NCI-H146 (cell line): Measurements from ENCODE around the gene PYDC1.
"Not testable (repeated sequence)": the region's sequence is repeated elsewhere in the genome, so short reads cannot be mapped to it uniquely, and the experiment has no call there.

Experiments
- DNase-seq: peaks from one replicate; lab custom pipeline; 2025; lab: John Stamatoyannopoulos, UW

Gene PYDC1

GRCh38 chr16:31221357-31222160 is 4.6 kb upstream of the PYDC1 start:
- DNase-seq, result no peak

- no peak for DNase-seq
Measured at GRCh38 chr16:31219154-31219741, 2.3 kb upstream of the PYDC1 start.

- DNase-seq, result no peak
Measured at GRCh38 chr16:31217136-31217530, 198 bp upstream of the PYDC1 start.

GRCh38 chr16:31215287-31216162 is 1.4 kb downstream of the PYDC1 start:
- peak; percentile 41 for DNase-seq

- DNase-seq, result no peak
Measured at GRCh38 chr16:31214708-31215286, 2.1 kb downstream of the PYDC1 start.

DNA sequence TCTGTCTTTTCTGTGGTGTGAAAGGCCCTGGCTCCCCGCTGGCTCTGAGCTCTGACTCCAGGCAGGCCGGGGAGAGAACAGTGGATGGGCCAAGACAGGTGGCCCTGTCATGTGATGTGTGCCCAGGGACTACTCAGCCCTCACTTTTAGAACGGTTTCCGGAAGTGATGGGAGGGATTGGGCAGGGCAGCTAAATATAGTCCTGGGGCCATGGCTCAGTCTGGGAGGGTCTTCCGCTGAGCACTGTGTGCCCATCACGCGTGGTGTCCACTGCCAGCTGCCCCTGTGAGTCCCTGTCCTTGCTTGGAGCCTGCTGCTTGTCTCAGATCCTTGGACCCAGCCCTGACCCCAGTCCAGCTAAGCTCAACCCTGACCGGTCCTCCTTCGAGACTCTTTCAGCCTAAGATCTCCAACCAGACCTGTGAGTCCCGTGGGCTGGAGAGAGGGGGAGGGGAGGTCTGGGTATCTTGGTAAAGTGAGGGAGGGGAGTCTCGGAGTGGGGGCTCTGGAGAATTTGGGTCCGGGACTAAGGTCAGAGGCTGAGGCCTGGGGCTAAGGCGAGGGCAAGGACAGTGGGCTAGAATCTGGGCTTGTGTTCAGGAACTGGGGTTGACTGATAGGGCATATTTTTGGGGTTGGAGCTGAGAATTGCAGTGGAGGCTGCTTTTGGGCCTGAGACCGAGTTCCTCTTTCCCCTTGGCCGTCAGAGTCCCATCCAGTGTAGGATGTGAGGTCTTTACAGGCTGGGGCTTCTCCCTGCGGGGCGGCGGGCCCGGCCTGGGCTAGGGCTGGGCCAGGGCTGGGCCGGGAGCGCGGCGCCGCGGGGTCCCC is 2.8 kb downstream of the PYDC1 start, which contains the start of gene TRIM72:
Gene TRIM72, plus strand, starts transcription at position 243 of the 831 bp plus-strand sequence. CDS start 620 bp downstream, outside the sequence.
- DNase-seq, result no peak

- DNase-seq, result no peak
Measured at GRCh38 chr16:31213342-31213741, 3.6 kb downstream of the PYDC1 start.

GRCh38 chr16:31206776-31207175 is 10.2 kb downstream of the PYDC1 start:
- DNase-seq, result no peak

GRCh38 chr16:31204871-31205666 is 11.9 kb downstream of the PYDC1 start:
- no peak for DNase-seq

DNA sequence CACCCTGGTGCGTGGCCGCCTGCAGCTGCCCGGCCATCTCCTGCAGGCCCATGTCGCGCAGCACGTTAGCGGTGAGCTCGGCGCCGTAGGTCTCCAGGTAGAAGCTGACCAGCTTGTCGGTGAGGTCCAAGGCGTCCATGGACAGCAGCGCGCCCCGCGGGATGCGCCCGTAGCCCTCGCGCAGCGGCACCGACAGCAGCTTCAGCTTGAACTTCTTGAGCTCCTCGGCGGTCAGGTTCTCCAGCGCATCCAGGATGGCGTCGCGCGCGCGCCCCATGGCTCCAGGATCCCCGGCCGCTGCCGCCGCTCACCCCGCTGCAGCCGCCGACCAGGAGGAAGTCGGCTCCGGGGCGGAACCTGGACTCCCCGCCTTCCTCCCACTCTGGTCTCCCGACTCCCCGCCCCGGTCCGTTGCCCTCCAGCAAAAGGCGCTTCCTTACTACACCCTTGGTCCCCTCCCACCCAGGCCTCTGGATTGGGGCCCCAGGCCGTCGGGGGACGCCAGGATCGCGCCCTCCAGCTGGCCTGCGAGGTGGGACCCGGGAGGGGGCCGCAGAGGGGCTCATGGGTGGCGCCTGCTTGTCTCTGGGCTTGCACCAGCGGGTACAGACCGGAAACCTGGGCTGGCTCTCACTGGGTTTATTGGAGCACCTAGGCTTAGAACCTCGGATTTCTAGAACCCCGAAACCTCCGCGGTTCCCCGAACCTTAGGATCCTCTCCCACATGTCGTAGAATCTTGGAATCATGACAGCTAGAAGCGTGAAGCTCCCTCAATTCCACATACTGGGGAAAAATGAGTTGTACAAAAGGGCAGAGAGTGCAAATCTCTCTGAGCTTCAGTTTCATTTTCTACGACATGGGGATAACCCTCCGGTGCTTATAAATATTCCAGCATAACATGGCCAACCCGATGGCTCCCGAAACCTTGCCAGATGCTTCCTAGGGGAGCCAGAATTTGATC is 14.2 kb downstream of the PYDC1 start, which contains the start of gene PYCARD:
Gene PYCARD, minus strand, starts transcription at position 347 of the 962 bp plus-strand sequence. Its CDS starts 70 bp downstream, at position 277.
- DNase-seq, result peak; percentile 59

DNA sequence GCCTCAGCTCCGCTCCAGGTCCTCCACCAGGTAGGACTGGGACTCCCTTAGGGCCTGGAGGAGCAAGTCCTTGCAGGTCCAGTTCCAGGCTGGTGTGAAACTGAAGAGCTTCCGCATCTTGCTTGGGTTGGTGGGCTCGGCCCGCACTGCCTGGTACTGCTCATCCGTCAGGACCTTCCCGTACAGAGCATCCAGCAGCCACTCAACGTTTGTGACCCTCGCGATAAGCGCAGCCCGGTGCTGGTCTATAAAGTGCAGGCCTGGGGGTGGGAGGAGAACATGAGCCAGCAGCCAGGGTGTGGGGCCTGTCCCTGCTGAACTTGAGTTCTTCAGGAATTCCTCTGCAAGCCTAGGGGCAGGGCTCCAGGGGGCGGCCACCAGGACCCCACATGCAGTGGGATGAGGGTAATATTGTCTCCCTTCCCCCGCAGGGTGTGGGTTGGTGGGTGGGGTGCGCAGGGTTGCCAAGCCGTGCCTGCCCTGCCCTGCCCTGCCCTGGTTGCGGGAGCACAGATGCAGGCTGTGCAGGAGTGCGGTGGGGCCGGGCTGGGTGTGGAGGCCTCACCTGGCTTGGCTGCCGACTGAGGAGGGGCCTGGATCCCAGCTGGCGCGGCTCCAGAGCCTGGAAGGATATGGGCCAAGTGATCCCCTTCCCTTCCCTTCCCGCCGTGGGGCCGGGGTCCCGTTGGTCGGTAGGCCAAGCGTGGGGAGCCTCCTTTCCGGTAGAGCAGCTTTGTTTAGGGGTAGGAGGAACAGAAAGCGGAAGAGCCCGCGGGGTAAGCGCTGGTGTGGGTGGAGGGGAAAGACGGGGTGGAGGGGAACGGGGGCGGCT is 15.1 kb downstream of the PYDC1 start:
- DNase-seq, result peak; percentile 48

DNA sequence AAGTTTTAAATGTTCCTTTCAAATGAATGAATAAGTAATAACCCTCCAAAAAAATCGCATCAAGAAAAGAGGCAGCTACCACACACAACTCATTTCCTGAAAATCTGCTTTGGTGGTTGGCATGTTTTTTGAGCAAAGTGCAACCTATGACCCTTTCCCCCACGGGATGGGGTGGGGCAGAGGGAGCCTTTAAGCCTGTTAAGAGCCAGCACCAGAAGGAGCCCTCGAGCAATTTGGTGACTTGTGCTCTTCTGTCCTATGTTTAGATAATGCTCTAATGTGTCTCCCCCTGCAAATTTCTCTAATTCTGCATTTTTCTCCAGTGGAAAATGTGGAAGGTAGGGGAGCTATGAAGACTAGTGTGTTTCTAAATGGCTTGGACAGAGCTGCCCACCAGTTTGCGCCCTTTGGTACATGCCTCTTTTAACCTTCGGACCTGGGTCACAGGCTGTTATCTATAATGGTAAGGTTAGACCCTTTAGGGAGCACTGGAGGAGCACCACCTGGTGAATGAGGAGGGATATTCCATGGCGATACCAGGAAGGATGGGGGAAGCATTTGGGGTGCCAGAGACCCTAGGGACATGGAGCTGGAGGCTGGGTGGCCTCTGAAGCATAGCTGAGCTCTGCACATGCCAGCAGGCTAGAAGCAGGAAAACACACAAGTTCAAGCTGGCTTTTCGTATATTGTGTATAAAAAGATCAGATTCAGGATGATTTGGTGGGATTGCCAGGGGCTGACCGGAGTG is 15.9 kb downstream of the PYDC1 start:
- DNase-seq, result no peak

DNA sequence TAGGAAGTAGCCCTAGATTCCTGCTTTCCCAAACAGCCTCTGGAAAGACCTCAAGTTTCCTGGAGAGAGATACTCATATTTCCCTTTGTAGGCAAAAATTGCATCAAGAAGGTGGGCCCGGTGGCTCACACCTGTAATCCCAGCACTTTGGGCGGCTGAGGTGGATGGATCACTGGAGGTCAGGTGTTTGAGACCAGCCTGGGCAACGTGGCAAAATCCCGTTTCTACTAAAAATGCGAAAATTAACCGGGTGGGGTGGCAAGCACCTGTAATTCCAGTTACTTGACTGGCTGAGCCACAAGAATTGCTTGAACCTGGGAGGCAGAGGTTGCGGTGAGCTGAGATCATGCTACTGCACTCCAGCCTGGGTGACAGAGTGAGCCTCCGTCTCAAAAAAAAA is 16.8 kb downstream of the PYDC1 start:
- DNase-seq, result not testable (repeated sequence)

DNA sequence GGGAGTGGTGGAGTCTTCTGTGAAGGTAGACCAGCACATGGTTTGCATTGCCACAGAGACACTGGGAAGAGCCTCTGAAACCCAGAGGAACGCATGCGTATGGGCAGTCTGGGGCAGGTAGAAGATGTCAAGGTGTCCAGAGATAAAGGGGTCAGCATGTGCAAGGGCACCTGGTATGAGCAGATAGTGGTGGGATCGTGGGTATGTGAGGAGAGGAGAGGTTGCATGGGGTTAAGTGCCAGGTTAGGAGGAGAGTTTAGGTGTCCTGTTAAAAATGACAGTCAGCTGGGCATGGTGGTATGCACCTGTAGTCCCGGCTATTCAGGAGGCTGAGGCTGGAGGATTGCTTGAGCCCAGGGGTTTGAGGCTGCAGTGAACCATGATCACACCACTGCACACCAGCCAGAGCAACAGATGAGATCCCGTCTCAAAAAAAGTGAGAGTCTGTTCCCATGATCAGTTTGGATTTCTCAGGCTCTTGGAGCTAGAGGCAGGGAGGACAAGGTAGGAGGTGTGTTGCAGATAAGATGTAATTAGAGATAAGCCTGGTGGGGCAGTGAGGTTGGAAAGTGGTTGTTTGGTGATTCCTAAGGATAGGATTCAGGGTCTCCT is 17.4 kb downstream of the PYDC1 start:
- DNase-seq, result no peak

GRCh38 chr16:31198207-31198882 is 18.6 kb downstream of the PYDC1 start:
- DNase-seq, result no peak

DNA sequence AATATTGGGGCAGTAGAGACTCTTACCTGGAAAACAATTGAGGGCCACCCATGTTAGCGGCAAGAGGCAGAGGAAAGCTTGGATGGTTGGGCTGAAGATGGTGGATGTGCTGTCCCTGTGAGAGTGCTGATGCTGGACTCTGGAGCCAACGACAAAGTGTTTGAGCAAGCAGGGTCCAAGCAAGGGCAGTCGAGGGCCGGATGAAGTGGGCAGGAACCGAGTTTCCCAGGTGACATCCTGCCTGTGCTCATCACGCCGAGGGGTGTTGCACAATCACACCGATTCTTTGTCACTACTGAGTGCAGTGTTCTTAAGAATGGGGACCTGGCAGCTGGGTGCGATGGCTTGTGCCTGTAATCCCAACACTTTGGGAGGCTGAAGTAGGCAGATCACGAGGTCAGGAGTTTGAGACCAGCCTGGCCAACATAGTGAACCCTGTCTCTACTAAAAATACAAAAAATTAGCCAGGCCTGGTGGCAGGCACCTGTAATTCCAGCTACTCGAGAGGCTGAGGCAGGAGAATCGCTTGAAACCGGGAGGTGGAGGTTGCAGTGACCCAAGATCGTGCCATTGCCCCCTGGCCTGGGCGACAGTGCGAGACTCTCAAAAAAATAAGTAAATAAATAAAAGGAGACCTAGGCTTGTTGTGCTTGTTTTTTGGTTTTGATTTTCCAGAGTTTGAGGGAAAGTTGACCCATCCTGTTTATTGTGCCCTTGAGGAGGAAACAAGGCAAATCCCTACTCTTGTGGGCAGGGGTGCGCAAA is 20.4 kb downstream of the PYDC1 start:
- DNase-seq, result no peak
